NCI-H1105 (cell line): ENCODE measurements around the gene NMNAT3.

ENCODE experiments used
- DNase-seq: peaks from one replicate; lab custom pipeline; 2025; lab: John Stamatoyannopoulos, UW

NMNAT3 gene

GRCh38 chr3:139541532-139542288 lies 136.1 kb downstream of the NMNAT3 start:
- no peak for DNase-seq

GRCh38 chr3:139540651-139541531 lies 136.9 kb downstream of the NMNAT3 start:
- DNase-seq, result no peak

- DNase-seq, result no peak
Observed at GRCh38 chr3:139538733-139539132, 139.0 kb downstream of the NMNAT3 start.

GRCh38 chr3:139537795-139538621 lies 139.8 kb downstream of the NMNAT3 start:
- no peak for DNase-seq

GRCh38 chr3:139537361-139537760 lies 140.4 kb downstream of the NMNAT3 start:
- no peak for DNase-seq

- no peak for DNase-seq
Observed at GRCh38 chr3:139534992-139535879, 142.5 kb downstream of the NMNAT3 start.

GRCh38 chr3:139534455-139534812 lies 143.3 kb downstream of the NMNAT3 start:
- peak; percentile 86 for DNase-seq

GRCh38 chr3:139533781-139534454 lies 143.9 kb downstream of the NMNAT3 start:
- DNase-seq, result no peak

GRCh38 chr3:139532976-139533375 lies 144.8 kb downstream of the NMNAT3 start:
- no peak for DNase-seq

- DNase-seq, result no peak
Observed at GRCh38 chr3:139530717-139531116, 147.1 kb downstream of the NMNAT3 start.

- no peak for DNase-seq
Observed at GRCh38 chr3:139529662-139530061, 148.1 kb downstream of the NMNAT3 start.

GRCh38 chr3:139528924-139529323 lies 148.8 kb downstream of the NMNAT3 start:
- DNase-seq, result no peak

- no peak for DNase-seq
Observed at GRCh38 chr3:139528281-139528680, 149.5 kb downstream of the NMNAT3 start.

- DNase-seq, result no peak
Observed at GRCh38 chr3:139527265-139527664, 150.5 kb downstream of the NMNAT3 start.

GRCh38 chr3:139526146-139526545 lies 151.6 kb downstream of the NMNAT3 start:
- DNase-seq, result no peak

- DNase-seq, result no peak
Observed at GRCh38 chr3:139524841-139525636, 152.7 kb downstream of the NMNAT3 start.

- no peak for DNase-seq
Observed at GRCh38 chr3:139523718-139524117, 154.1 kb downstream of the NMNAT3 start.

- DNase-seq, result no peak
Observed at GRCh38 chr3:139523166-139523565, 154.6 kb downstream of the NMNAT3 start.

GRCh38 chr3:139522421-139522820 lies 155.4 kb downstream of the NMNAT3 start:
- DNase-seq, result no peak

GRCh38 chr3:139521816-139522215 lies 156.0 kb downstream of the NMNAT3 start:
- no peak for DNase-seq
